Esophagus muscularis mucosa (tissue), 4 donors: ENCODE data around the gene CD109. TPM values are rescaled to one million over a fixed set of nuclear protein-coding genes. Genes with fewer than 3 reads are reported as not detected.
A peak's percentile ranks its signal among the peaks of the same experiment; 100 is the strongest.

Experiments
- DNase-seq: peaks from one replicate; pipeline ENCODE4 v3.0.0-alpha.2; 2017; ENCODE audit errors: extremely low spot score
- H3K27ac ChIP-seq, 4 donors: fragments of 200-600 bp; sonication (generic); replicated peaks in 1 of 4; 1 replicate in 3 of 4; 2 replicates in 1 of 4; pipeline ENCODE4 v1.5.1; 2016 to 2019; ENCODE audit warnings: mild to moderate bottlenecking in 1 of 4
- H3K27me3 ChIP-seq, 4 donors: fragments of 200-600 bp; sonication (generic); one replicate each; pipeline versions ENCODE4 v1.5.1 to v1.6.0; 2016 to 2019
- H3K36me3 ChIP-seq, 4 donors: fragments of 200-600 bp; sonication (generic); one replicate each; pipeline ENCODE4 v1.5.1; 2016 to 2019
- H3K4me1 ChIP-seq, 4 donors: fragments of 200-600 bp; sonication (generic); one replicate each; pipeline ENCODE4 v1.5.1; 2016 to 2019
- H3K4me3 ChIP-seq, 4 donors: fragments of 200-600 bp; sonication (generic); 1 replicate in 2 of 4; 2 replicates in 2 of 4; pipeline ENCODE4 v1.5.1; 2016 to 2019; ENCODE audit warnings: mild to moderate bottlenecking in 4 of 4, moderate library complexity in 1 of 4
- H3K9me3 ChIP-seq, 4 donors: fragments of 200-600 bp; sonication (generic); 1 replicate in 3 of 4; 2 replicates in 1 of 4; pipeline ENCODE4 v1.5.1; 2016 to 2019
- EP300 ChIP-seq: sonication (generic); formaldehyde crosslinking; IDR thresholded peaks from one replicate; pipeline ENCODE4 v1.6.1; 2017; ENCODE audit warnings: antibody characterized with exemption
- POLR2A ChIP-seq: fragments of 450-650 bp; IDR thresholded peaks from one replicate; pipeline ENCODE4 v1.6.1; 2017; ENCODE audit warnings: antibody characterized with exemption, moderate library complexity, mild to moderate bottlenecking, low read depth
- POLR2AphosphoS5 ChIP-seq, 2 donors: sonication (generic); formaldehyde crosslinking; IDR thresholded peaks; one replicate each; pipeline ENCODE4 v1.6.1; 2017; ENCODE audit warnings: antibody characterized with exemption in 2 of 2
- WGBS: methylation state at CpG from one replicate; pipeline ENCODE4 v1.1.5; 2018; 5-methylcytosine and 5-hydroxymethylcytosine counted together
- intact Hi-C: fragments of 100-400 bp; cut with DNase I; formaldehyde crosslinking; loops from one replicate; pipeline ENCODE4 v1.15.1; 2023
- total RNA-seq, 4 donors: library from RNA; depleted of rRNA; stranded (reverse); fragments of >200 nt; gene quantifications; one replicate each; pipeline versions ENCODE4 v1.1.0 to v1.2.1, GENCODE V29; 2016
- TF ChIP-seq, protein P1 (sequence below), 3 experiments: fragments of 200-600 bp in 2 of 3; fragments of 450-650 bp in 1 of 3; sonication (generic) in 2 of 3; IDR thresholded peaks; one replicate each; pipeline ENCODE4 v1.5.1; 2017 to 2019; ENCODE audit warnings: antibody characterized with exemption in 3 of 3, mild to moderate bottlenecking in 2 of 3, moderate library complexity in 1 of 3

The CD109 gene
- total RNA-seq, 4 donors from 2014 or later, result 12.1 to 21.4 (median 15.8) TPM

DNA sequence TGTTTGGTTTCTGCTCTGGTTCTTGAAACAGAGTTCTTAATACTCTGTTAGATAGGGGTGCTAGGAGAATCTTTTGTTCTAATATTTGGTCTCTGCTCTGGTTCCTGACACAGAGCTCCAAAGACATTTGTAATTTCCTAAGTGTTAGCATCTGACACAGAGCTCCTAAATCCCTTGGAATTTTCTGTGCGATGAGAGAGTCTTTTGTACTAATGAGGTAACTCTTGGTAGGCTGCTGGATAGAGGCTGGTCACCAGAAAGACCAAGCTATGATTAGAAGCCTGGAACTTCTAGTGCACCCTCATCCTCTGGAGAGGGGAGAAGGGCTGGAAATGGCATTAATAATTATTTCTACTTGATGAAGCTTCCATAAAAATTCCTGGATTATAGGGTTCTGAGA is 7.7 kb upstream of the CD109 start:
- H3K36me3 ChIP-seq, result no peaks in the 10 kb centered on the region
- WGBS, result 61% methylated on average over 1 of the region's 1 CpG
- H3K27me3 ChIP-seq, result no peaks in the 10 kb centered on the region
- no peak overlapping the region for H3K27ac ChIP-seq
- no peak overlapping the region for H3K4me3 ChIP-seq
- no peaks in the 10 kb centered on the region for H3K9me3 ChIP-seq
- no peak for DNase-seq
- H3K4me1 ChIP-seq, result no peaks in the 10 kb centered on the region
- no peak for TF ChIP-seq EP300
- no peak for TF ChIP-seq POLR2A
- TF ChIP-seq, protein P1, sequence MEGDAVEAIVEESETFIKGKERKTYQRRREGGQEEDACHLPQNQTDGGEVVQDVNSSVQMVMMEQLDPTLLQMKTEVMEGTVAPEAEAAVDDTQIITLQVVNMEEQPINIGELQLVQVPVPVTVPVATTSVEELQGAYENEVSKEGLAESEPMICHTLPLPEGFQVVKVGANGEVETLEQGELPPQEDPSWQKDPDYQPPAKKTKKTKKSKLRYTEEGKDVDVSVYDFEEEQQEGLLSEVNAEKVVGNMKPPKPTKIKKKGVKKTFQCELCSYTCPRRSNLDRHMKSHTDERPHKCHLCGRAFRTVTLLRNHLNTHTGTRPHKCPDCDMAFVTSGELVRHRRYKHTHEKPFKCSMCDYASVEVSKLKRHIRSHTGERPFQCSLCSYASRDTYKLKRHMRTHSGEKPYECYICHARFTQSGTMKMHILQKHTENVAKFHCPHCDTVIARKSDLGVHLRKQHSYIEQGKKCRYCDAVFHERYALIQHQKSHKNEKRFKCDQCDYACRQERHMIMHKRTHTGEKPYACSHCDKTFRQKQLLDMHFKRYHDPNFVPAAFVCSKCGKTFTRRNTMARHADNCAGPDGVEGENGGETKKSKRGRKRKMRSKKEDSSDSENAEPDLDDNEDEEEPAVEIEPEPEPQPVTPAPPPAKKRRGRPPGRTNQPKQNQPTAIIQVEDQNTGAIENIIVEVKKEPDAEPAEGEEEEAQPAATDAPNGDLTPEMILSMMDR (IDR thresholded peaks at IDR 0.05), result no peak
- TF ChIP-seq POLR2AphosphoS5 (IDR thresholded peaks at IDR 0.05), result no peak
- intact Hi-C loops, result no loop called here

DNA sequence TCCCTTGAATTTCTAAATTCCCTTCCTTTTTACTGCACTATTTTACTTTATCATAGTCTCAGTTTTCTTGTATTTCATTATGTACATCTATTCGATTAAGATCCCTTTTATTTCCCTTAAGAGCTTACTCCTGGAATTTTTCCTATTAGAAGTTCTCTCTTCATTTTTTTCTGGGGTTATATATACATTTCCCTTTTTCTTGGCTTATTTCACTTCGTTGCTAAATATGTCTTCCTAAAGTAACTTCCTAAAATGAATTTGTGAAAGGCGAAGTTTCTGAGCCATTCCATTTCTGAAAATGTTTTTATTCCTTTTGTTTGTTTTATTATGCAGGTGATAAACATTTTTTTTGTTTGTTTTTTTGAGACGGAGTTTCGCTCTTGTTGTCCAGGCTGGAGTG is 5.9 kb upstream of the CD109 start:
- Histone ChIP-seq H3K27me3 (no peaks in the 10 kb centered on the region), H3K36me3 (no peaks in the 10 kb centered on the region), H3K27ac (no peak overlapping the region), H3K4me3 (no peak overlapping the region), H3K4me1 (peaks cover 0 to 8% (median 7%) of the 10 kb centered on the region in 4 donors), H3K9me3 (no peaks in the 10 kb centered on the region)
- intact Hi-C loops, result no loop called here
- TF ChIP-seq POLR2AphosphoS5 (IDR thresholded peaks at IDR 0.05), result no peak
- TF ChIP-seq, protein P1 (IDR thresholded peaks at IDR 0.05), result no peak
- no peak for TF ChIP-seq POLR2A
- TF ChIP-seq EP300, result no peak
- 79% methylated on average over 5 of the region's 5 CpGs for WGBS
- DNase-seq, result no peak

DNA sequence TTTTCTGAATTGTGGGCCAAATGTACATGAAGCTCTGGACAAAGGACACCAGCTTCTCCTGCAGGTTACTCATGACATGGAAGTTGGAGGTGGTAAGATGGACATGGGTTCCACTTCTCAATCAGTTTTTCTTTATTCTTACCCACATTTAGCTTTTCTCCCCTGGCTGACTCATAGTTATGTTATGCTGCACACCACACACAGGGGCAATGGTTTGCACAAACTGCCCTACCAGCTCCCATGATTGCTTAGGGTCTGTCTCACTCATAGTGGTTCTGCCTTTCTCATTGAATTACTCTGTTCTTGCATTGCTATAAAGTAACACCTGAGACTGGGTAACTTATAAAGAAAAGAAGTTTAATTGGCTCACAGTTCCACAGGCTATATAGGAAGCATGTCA is 4.5 kb upstream of the CD109 start:
- no peaks in the 10 kb centered on the region for H3K36me3 ChIP-seq
- TF ChIP-seq POLR2AphosphoS5 (IDR thresholded peaks at IDR 0.05), result no peak
- TF ChIP-seq EP300, result no peak
- TF ChIP-seq, protein P1 (IDR thresholded peaks at IDR 0.05), result no peak
- no peak for TF ChIP-seq POLR2A
- H3K27me3 ChIP-seq, result no peaks in the 10 kb centered on the region
- H3K9me3 ChIP-seq, result no peaks in the 10 kb centered on the region
- peaks cover 0 to 19% (median 16%) of the 10 kb centered on the region in 4 donors for H3K4me1 ChIP-seq
- intact Hi-C loops, result no loop called here
- no peak for DNase-seq
- H3K27ac ChIP-seq, result no peak overlapping the region
- H3K4me3 ChIP-seq, result no peak overlapping the region

DNA sequence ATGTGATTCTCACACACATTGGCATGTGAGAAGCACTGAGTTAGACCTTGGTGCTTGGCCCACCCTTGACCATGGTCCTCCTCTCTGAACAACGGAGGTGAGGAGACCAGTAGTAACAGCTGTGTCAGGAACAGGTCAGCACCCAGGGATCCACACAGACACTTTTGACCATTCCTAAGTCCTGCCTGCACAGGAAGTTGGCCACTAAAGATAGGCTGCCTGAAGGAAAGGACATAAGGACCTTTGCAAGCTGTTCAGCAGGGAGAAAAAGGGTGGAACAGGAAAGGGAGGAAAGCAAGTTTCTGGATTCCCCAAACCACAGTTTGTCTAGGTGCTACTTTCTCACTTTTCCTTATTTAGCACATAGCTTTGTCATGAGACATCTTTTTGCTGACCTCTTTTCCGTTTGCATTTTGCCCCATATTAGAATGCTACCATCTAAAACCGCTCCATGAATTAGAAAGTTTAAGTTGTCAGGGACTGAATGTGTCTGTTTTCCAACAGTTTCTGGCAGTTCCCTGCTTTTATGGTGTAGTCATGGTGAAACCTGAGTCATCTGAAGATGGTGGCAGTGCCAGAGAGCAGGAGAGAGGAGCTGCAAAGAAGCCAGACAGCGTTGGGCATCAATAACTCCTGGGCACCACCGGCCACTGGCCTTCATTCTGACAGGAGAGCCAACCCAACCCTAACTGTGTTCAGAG is 1.1 kb upstream of the CD109 start:
- intact Hi-C loops, result no loop called here
- no peak for DNase-seq
- no peaks in the 10 kb centered on the region for H3K36me3 ChIP-seq
- no peaks in the 10 kb centered on the region for H3K9me3 ChIP-seq
- WGBS, result 42% methylated on average over 5 of the region's 5 CpGs
- H3K4me1 ChIP-seq, result peaks cover 4 to 33% (median 28%) of the 10 kb centered on the region in 4 donors
- H3K27me3 ChIP-seq, result no peaks in the 10 kb centered on the region
- H3K4me3 ChIP-seq, result peak overlapping the region; percentile 74 to 76 (median 74)
- TF ChIP-seq POLR2AphosphoS5 (IDR thresholded peaks at IDR 0.05) (no peak), EP300 (no peak), POLR2A (no peak)
- TF ChIP-seq, protein P1 (IDR thresholded peaks at IDR 0.05), result no peak
- H3K27ac ChIP-seq, result peak overlapping the region; percentile 81 to 87 (median 85)
